Measurements from ENCODE around the gene RASA3. TPM values are rescaled to one million over a fixed set of nuclear protein-coding genes. Genes with fewer than 3 reads are reported as not detected.

Gene RASA3
- total RNA-seq, 1 donor, result 78.9 TPM

DNA sequence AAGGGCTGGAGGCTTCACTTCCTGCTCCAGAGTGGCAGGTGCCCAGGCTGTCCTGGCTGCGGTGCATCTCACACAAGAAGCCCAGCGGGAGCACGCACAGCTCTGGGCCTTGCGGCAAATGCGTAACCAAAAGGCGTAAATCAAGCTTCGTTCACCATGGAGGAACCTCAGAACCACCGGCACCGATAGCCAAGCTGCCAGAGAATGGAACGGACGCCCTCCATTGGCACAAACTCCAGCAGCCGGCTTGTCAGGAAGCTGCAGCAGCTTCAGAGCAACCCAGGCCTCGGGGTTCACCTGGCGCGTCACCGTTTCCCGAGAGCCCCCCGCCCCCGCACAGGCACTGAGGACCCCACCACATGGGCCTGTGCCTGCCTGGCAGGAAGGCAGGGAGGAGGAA, 76.7 kb downstream of the RASA3 start:
- H3K4me1 ChIP-seq (ENCODE audit: insufficient read depth, low read length), result peaks cover 78% of the 10 kb centered on the region
- H3K9me3 ChIP-seq (ENCODE audit: low read depth, low read length), result no peaks in the 10 kb centered on the region
- no peaks in the 10 kb centered on the region for H3K27me3 ChIP-seq (ENCODE audit: insufficient read depth, low read length)
- H3K4me3 ChIP-seq (ENCODE audit: low read length), result no peak overlapping the region

DNA sequence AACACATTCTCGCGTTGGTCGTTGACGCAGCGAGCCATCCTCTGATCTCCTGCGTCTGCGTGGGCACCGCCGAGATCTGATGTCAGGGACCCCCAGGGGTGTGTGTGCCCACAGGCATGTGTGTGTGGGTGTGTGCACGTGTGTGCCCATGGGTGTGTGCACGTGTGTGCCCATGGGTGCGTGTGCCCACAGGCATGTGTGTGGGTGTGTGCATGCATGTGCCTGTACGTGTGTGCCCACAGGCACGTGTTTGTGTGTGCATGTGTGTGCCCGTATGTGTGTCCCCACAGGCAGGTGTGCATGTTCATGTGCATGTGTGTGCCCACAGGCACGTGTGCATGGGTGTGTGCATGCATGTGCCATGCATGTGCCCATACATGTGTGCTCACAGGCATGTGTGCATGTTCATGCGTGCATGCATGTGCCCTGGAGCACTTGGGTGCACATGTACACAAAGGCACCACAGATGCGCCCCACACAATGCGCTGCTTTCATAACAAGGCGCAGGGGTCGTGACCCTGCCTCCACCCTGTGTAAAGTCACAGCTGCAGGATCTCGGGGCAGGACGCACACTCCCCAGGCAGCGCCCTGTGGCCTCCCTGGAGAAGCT, 77.5 kb downstream of the RASA3 start:
- Histone ChIP-seq H3K4me1 (ENCODE audit: insufficient read depth, low read length) (peaks cover 76% of the 10 kb centered on the region), H3K9me3 (ENCODE audit: low read depth, low read length) (no peaks in the 10 kb centered on the region), H3K4me3 (ENCODE audit: low read length) (no peak overlapping the region), H3K27me3 (ENCODE audit: insufficient read depth, low read length) (no peaks in the 10 kb centered on the region)

DNA sequence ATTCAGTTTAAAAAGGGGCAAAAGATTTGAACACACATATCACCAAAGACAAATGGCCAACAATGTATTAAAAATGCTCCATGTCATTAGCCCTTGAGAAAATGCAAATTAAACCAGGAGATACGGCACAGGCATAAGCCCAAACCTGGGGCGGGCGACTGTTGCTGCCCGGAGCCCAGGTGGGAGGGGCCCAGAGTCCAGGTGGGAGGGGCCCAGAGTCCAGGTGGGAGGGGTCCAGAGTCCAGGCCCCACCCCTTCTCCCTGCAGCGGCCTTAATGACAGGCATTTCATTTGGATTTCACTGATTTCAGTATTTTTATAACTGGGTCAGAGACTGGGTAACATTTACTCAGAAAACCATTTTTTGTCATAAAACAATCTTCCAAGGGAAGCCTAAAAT, 78.2 kb downstream of the RASA3 start:
- H3K9me3 ChIP-seq (ENCODE audit: low read depth, low read length), result no peaks in the 10 kb centered on the region
- no peak overlapping the region for H3K4me3 ChIP-seq (ENCODE audit: low read length)
- H3K27me3 ChIP-seq (ENCODE audit: insufficient read depth, low read length), result no peaks in the 10 kb centered on the region
- H3K4me1 ChIP-seq (ENCODE audit: insufficient read depth, low read length), result peaks cover 76% of the 10 kb centered on the region

DNA sequence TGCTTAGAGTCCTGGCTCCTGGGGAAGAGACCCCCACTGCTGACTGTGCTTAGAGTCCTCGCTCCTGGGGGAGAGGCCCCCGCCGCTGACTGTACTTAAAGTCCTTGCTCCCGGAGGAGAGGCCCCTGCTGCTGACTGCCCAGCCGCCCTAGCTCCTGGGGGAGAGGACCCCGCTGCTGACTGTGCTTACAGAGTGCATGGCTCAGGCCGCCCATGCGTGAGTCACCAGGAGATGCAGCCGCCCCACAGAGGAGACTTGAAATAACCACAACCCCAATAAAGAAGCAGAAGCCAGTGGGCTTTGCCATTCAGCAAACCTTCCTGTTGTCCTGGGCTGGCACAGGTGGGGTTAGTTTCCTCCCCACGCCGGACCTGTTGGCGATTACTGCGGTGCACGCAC, 79.4 kb downstream of the RASA3 start:
- no peak overlapping the region for H3K4me3 ChIP-seq (ENCODE audit: low read length)
- peaks cover 76% of the 10 kb centered on the region for H3K4me1 ChIP-seq (ENCODE audit: insufficient read depth, low read length)
- H3K27me3 ChIP-seq (ENCODE audit: insufficient read depth, low read length), result no peaks in the 10 kb centered on the region
- H3K9me3 ChIP-seq (ENCODE audit: low read depth, low read length), result no peaks in the 10 kb centered on the region

DNA sequence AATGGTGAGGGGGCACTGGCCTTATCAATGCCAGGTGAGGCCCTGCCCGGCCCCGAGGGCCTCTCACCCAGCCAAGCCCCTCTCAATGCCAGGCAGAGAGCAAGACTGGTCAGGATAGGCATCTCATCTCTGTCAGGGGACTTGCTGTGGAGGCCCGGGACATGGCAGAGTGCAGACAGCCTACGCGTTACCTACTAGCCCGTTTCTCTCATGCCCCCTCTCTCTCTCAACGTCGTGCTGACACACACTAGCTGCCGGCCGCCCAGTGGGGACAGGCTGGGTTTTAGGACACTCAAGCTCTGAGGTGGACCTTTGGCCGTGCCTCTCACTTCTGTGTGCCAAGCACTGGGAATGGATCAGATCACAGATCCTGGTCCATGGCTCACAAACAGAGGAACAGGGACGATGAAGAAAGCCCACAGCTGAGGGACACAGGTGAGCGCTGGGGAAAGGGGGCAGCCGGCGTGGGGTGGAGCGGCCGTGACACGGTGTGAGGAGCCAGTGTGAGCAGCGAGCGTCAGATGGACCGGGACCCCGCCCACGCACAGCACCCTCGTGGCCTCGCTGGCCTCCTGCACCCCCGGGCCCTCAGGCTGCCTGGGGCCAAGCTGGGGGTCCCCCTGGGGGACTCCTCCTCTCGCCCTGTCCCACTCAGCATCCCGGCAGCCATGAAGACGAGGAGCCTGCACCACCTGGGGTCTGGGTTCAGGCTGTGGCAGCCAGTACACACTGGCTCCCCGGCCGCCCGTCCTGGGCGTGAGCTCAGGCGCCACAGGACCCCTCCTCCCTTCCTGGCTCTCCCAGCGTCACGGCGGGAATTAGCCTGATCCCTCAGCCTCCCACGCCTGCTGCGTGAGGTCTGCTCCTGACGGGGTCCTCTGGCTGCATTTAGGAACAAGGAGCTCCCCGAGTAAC, 81.6 kb downstream of the RASA3 start:
- Histone ChIP-seq H3K27me3 (ENCODE audit: insufficient read depth, low read length) (no peaks in the 10 kb centered on the region), H3K4me1 (ENCODE audit: insufficient read depth, low read length) (peaks cover 75% of the 10 kb centered on the region), H3K9me3 (ENCODE audit: low read depth, low read length) (no peaks in the 10 kb centered on the region), H3K4me3 (ENCODE audit: low read length) (no peak overlapping the region)

DNA sequence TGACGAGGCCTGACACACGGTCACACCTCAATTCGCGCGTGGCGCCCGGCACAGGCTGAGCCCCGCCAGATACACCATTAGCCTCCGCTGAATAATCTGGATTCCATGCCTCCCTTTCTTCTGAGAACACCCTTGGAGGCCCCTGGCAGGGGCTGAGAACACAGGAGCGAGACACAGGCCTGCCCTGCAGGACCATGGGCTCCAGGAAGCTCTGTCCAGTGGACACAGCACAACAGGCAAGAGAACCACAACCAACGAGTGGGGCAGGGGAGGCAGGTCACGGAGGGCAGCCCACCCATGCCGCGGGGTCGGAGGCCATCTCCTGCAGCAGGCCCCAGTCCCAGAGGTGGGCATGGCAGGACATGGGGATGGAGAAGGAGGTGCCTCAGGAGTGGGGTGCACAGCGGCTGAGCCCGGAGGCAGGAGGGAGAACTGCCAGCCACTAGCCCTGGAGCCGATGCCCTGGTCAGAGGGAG, 82.8 kb downstream of the RASA3 start:
- no peaks in the 10 kb centered on the region for H3K9me3 ChIP-seq (ENCODE audit: low read depth, low read length)
- H3K27me3 ChIP-seq (ENCODE audit: insufficient read depth, low read length), result no peaks in the 10 kb centered on the region
- peaks cover 77% of the 10 kb centered on the region for H3K4me1 ChIP-seq (ENCODE audit: insufficient read depth, low read length)
- no peak overlapping the region for H3K4me3 ChIP-seq (ENCODE audit: low read length)

DNA sequence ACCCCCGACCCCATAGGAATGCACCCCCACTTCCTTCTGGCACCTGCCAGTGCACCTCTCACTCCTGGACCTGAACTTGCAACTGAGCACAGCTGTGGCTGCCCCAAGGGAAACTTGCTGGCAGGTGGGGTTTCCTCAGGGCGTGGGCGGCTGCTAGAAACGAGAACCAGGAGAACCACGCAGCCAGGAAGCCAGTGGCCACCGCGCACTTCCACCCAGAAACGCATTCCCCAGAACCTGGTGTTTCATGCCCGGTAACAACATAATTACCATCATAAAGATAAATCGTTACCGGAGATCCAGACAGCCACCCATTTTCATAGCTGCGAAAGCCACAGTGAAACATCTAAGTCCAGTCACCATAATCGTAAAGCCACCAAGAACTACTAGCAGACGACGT, 83.4 kb downstream of the RASA3 start:
- H3K9me3 ChIP-seq (ENCODE audit: low read depth, low read length), result no peaks in the 10 kb centered on the region
- no peak overlapping the region for H3K4me3 ChIP-seq (ENCODE audit: low read length)
- H3K4me1 ChIP-seq (ENCODE audit: insufficient read depth, low read length), result peaks cover 79% of the 10 kb centered on the region
- H3K27me3 ChIP-seq (ENCODE audit: insufficient read depth, low read length), result no peaks in the 10 kb centered on the region

DNA sequence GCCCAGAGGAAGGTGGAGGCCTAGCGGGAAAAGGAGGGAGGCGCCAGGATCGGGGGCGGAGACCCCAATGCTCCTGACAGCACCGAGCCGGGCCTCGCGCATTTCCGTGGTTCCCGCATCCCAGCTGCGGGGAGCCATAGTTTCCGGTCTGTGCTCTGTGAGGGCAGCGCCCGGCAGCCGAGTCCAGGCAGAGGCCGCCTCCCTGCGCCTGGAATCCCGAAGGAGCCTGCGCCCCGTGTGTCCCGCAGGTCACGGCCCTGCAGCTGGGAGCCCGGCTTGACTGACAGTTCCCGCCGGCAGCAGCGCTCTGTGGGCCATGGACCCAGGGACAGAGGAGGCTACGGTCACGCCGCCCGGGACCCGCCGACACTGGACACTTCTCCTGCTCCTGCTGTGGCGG, 84.0 kb downstream of the RASA3 start:
- Histone ChIP-seq H3K4me1 (ENCODE audit: insufficient read depth, low read length) (peaks cover 75% of the 10 kb centered on the region), H3K9me3 (ENCODE audit: low read depth, low read length) (no peaks in the 10 kb centered on the region), H3K4me3 (ENCODE audit: low read length) (no peak overlapping the region), H3K27me3 (ENCODE audit: insufficient read depth, low read length) (no peaks in the 10 kb centered on the region)

DNA sequence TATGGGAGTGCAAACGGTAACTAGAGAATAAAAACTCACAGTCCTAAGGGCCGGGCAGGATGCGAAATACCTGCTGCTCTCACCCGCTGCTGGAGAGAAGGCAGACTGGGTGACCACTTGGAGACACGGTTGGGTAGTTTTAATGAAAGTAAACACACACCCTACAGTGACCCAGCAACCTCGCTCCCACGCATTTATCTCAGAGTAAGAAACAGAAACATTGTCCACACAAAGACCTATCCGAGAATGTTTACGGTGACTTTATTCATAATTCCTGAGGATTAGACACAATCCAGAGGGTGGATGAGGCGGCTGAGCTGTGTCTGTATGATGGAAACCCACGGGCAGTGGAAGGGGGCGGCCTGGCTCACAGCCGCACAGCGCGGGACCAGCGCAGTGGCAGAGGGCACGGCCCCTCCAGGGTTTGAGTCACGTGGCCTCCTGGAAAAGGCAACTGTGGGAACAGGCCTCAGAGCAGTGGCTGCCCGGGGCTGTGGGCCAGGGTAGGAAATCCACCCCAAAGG, 85.0 kb downstream of the RASA3 start:
- Histone ChIP-seq H3K4me1 (ENCODE audit: insufficient read depth, low read length) (peaks cover 71% of the 10 kb centered on the region), H3K4me3 (ENCODE audit: low read length) (no peak overlapping the region), H3K27me3 (ENCODE audit: insufficient read depth, low read length) (no peaks in the 10 kb centered on the region), H3K9me3 (ENCODE audit: low read depth, low read length) (no peaks in the 10 kb centered on the region)

DNA sequence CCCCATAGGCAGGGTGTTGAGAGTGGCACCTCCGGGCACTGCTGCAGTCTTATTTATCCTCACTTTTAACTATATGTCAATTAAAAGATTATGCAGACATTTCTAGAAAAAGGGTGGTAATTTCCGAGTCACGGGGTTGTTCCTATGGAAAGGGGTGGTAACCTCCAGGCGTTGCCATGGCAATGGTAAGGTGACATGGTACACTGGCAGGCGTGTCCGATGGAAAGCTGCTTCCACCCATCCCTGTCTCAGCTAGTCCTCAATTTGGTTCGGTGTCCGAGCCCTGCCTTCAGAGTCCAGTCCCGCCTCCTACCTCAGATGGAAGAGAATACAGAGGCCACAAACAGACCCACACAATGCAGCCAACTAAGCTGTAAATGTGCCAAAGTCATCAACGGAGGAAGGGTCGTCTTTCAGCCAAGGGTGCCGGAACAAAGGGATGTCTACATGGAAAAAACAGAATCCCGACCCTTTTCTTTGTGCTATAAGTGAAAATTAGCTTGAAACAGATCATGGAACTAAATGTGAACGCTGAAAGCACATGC, 85.9 kb downstream of the RASA3 start:
- H3K9me3 ChIP-seq (ENCODE audit: low read depth, low read length), result no peaks in the 10 kb centered on the region
- H3K4me1 ChIP-seq (ENCODE audit: insufficient read depth, low read length), result peaks cover 62% of the 10 kb centered on the region
- H3K4me3 ChIP-seq (ENCODE audit: low read length), result no peak overlapping the region
- no peaks in the 10 kb centered on the region for H3K27me3 ChIP-seq (ENCODE audit: insufficient read depth, low read length)

DNA sequence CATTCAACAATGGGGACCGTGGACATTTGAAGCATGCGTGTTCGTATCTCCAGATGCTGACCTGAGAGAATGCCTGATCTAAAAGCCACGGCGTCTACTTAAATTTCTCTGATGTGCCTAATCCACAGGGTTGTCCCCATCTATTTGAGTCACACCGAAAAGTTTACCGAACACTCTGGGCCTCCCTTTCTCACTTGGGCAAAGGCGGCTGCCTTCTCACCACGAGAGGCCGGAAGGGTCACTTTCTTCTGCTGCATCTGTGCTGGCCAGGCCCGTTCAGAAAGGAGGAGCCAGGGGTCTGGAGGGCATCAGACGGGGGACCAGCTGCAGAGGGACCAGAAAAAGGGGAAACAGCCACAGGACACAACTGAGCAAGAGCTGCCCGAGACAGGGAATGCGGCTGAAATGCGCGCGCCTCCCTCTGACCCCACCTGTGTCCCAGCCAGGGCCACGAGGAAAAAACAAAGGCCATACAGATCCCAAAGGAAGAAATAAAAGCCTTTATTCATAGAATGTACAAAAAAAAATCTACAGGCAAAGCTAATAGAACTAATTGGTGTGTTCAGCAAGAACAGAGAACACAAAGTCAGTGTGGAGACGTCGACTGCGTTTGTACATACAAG, 87.2 kb downstream of the RASA3 start:
- Histone ChIP-seq H3K4me3 (ENCODE audit: low read length) (no peak overlapping the region), H3K27me3 (ENCODE audit: insufficient read depth, low read length) (no peaks in the 10 kb centered on the region), H3K4me1 (ENCODE audit: insufficient read depth, low read length) (peaks cover 62% of the 10 kb centered on the region), H3K9me3 (ENCODE audit: low read depth, low read length) (no peaks in the 10 kb centered on the region)

DNA sequence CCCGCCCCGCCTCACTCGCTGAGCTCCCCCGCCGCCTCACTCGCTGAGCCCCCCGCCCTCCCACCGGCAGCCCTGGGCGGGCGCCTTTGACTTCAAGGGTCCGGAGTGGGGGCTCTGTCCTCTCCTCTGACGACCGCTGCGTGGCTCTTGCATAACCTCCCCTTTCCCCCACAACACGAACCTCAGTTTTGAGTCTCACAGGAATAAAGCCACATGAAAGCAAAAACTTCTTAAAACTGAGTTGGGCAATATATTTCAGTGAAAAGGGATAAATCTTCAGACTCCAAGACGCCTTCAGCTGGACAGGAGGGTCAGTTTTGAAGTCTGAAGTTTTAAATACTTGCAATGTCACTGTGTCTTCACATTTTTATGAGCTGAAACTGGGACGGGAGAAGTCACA, 87.9 kb downstream of the RASA3 start:
- Histone ChIP-seq H3K4me3 (ENCODE audit: low read length) (no peak overlapping the region), H3K9me3 (ENCODE audit: low read depth, low read length) (no peaks in the 10 kb centered on the region), H3K27me3 (ENCODE audit: insufficient read depth, low read length) (no peaks in the 10 kb centered on the region), H3K4me1 (ENCODE audit: insufficient read depth, low read length) (peaks cover 56% of the 10 kb centered on the region)

DNA sequence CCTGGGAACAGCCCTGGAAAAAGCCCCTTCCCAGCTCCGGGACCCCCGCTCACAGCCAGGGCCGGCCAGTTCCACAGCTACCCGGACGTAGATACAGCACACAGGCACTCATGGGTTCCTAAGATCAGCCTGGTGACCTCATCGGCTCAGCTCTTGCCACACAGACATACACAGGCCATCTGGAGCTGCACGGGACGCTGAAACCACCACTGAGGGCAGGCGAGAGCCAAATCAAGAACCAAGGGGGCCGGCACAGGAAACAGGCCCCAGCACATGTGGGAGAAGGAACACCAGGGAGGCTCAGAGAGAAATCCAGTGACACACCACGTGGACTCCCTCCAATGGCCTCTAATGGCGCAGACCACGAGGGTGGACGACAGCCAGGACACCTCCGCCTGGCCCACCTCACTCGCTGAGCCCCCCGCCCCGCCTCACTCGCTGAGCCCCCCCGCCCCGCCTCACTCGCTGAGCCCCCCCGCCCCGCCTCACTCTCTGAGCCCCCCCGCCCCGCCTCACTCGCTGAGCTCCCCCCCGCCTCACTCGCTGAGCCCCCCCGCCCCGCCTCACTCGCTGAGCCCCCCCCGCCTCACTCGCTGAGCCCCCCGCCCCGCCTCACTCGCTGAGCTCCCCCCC, 88.9 kb downstream of the RASA3 start:
- H3K4me1 ChIP-seq (ENCODE audit: insufficient read depth, low read length), result peaks cover 46% of the 10 kb centered on the region
- H3K27me3 ChIP-seq (ENCODE audit: insufficient read depth, low read length), result no peaks in the 10 kb centered on the region
- H3K4me3 ChIP-seq (ENCODE audit: low read length), result no peak overlapping the region
- H3K9me3 ChIP-seq (ENCODE audit: low read depth, low read length), result no peaks in the 10 kb centered on the region

DNA sequence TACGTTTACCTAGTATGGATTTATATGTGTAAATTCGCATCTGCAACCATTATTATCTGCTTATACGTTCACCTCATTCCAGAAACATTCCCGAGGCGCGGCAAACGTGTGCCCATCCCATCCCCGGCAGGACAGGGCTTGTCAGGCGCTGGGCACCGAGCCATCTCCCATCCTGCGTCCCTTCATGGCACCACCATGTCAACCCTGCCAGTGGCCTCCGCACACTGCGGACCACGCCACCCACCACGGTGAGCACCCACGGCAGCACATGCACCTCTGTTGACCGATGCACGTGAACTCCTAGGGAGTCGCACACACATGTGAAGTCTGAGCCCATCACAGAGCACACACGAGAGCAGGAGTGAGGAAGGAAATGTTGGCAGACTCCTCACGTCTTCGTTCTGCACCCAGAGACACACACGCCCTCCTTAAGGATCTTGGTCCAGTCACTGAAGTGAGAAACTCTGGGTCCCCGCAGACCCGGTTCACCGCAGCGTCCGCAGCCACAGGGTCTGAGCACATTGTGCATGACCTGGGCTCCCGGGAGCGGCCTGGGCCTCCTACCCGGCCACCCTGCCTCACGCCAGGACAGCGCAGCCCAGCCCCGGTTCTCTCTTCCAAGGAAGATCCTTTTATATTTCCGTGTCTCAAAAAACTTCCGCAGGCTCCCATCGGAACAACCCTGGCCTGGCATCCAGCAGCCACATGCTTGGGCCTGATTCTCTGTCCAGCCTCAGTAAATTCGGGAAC, 90.2 kb downstream of the RASA3 start:
- peaks cover 34% of the 10 kb centered on the region for H3K4me1 ChIP-seq (ENCODE audit: insufficient read depth, low read length)
- H3K27me3 ChIP-seq (ENCODE audit: insufficient read depth, low read length), result no peaks in the 10 kb centered on the region
- H3K4me3 ChIP-seq (ENCODE audit: low read length), result no peak overlapping the region
- H3K9me3 ChIP-seq (ENCODE audit: low read depth, low read length), result no peaks in the 10 kb centered on the region

Data from mononuclear cell (primary cell).